ENCODE measurements around the gene DSTN. TPM values are rescaled to one million over a fixed set of nuclear protein-coding genes. Genes with fewer than 3 reads are reported as not detected.

DSTN gene
- total RNA-seq (2011; cell fraction: chromatin; rRNA removed; ENCODE audit: low replicate concordance): 1.8 and 4.2 TPM in 2 replicates
- 1.3 and 2.0 TPM in 2 replicates for total RNA-seq (2011; cell fraction: nucleolus; rRNA removed)
- 3.9 and 5.3 TPM in 2 replicates for total RNA-seq (2011; cell fraction: nucleoplasm; rRNA removed)
- total RNA-seq (2014; rRNA removed): 47.7 and 51.8 TPM in 2 replicates
- total RNA-seq (2014; rRNA removed; fragmentation: Illumina TruSeq; extraction: Trizol): 61.0 and 63.1 TPM in 2 replicates
- 62.3 and 63.1 TPM in 2 replicates for total RNA-seq (2015; rRNA removed; fragmentation: Illumina TruSeq; extraction: Trizol)
- total RNA-seq (2021): 68.2 and 77.6 TPM in 2 replicates
- polyA plus RNA-seq (2011; rRNA removed): 25.7 and 38.1 TPM in 2 replicates
- 4.8 and 16.4 TPM in 2 replicates for polyA plus RNA-seq (2011; cell fraction: cytosol; rRNA removed)
- 4.9 and 14.9 TPM in 2 replicates for polyA plus RNA-seq (2011; cell fraction: nucleus; rRNA removed)
- 86.2 and 126 TPM in 2 replicates for polyA plus RNA-seq (2012)
- polyA plus RNA-seq (2014; fragmentation: Illumina TruSeq; extraction: Trizol): 87.6 and 88.3 TPM in 2 replicates
- polyA plus RNA-seq (2014; fragmentation: Nextera tagmentation; extraction: Ambion mirVana): 10 to 100 TPM; 37.5 to 47.7 TPM
- polyA plus RNA-seq (2014; rRNA removed): 47.9 and 64.3 TPM in 2 replicates
- polyA minus RNA-seq (2011; rRNA and poly(A)+ RNA removed): 8.1 and 20.3 TPM in 2 replicates
- 14.6 and 17.2 TPM in 2 replicates for polyA minus RNA-seq (2011; cell fraction: cytosol; rRNA and poly(A)+ RNA removed)
- 1.1 and 3.7 TPM in 2 replicates for polyA minus RNA-seq (2011; cell fraction: nucleus; rRNA and poly(A)+ RNA removed)
- Bru-seq, nascent RNA: percentile 69 among the genes with signal in this experiment
- percentile 67 among the genes with signal in this experiment for BruChase-seq, experiment 1, labeled RNA remaining after a 2-hour chase
- percentile 66 among the genes with signal in this experiment for BruChase-seq, experiment 2, labeled RNA remaining after a 6-hour chase
- long read RNA-seq, experiment 1, transcript DSTN-201 (4 exons, 3,617 nt): major isoform, 187 of 355 reads
- long read RNA-seq, experiment 1, partial matches to known transcripts: 7 of 355 reads
- long read RNA-seq, experiment 1, other reads (novel, unspliced or antisense): 158 of 355 reads
- long read RNA-seq, experiment 2, transcript DSTN-201 (4 exons, 3,617 nt): major isoform, 40 of 124 reads
- long read RNA-seq, experiment 2, partial matches to known transcripts: 2 of 124 reads
- long read RNA-seq, experiment 2, other reads (novel, unspliced or antisense): 82 of 124 reads
- long read RNA-seq, experiment 3, transcript DSTN-201 (4 exons, 3,617 nt): major isoform, 95 of 109 reads
- long read RNA-seq, experiment 3, partial matches to known transcripts: 10 of 109 reads
- long read RNA-seq, experiment 3, other reads (novel, unspliced or antisense): 3 of 109 reads

GRCh38 chr20:17569616-17570346 lies at the start of gene DSTN:
Gene DSTN (plus strand): TSS chr20:17570075. CDS start chr20:17570209, 134 bp downstream.
- Histone ChIP-seq H3K9me3 (replicated peaks; ENCODE audit: control insufficient read depth, insufficient read depth, low read depth, low read length) (no peaks in the 10 kb centered on the region), H3K4me2 (ENCODE audit: insufficient read depth, low read length) (peak within 1 kb of the TSS; percentile 81), H3K36me3 (ENCODE audit: control insufficient read depth, insufficient read depth, low read length) (no peaks in the 10 kb centered on the region), H3K9ac (ENCODE audit: insufficient read depth in 1 of 2, low read depth in 2 of 2, low read length in 2 of 2) (peak within 1 kb of the TSS; percentile 68 to 90), H3K27me3 (ENCODE audit: control insufficient read depth in 2 of 2, insufficient read depth in 2 of 2, low read length in 2 of 2) (no peaks in the 10 kb centered on the region), H3K4me3 (peak within 1 kb of the TSS; percentile 83), H3K9me1 (ENCODE audit: control insufficient read depth, insufficient read depth, low read length) (no peaks in the 10 kb centered on the region), H3K27ac (ENCODE audit: extremely low read depth, low read depth, low read length) (peak within 1 kb of the TSS; percentile 68), H3K4me1 (replicated peaks in 1 of 2; ENCODE audit: control insufficient read depth in 2 of 2, insufficient read depth in 2 of 2, low read length in 2 of 2) (peaks cover 12 to 17% of the 10 kb centered on the region in 2 experiments), H4K20me1 (replicated peaks; ENCODE audit: control insufficient read depth, insufficient read depth, low read length) (peaks cover 7% of the 10 kb centered on the region; the same call in 1 of the 2 replicates), H2AFZ (ENCODE audit: low read depth, low read length) (peak within 1 kb of the TSS; percentile 83), H3K79me2 (ENCODE audit: control insufficient read depth, insufficient read depth, low read length) (peaks cover 46% of the 10 kb centered on the region)
- POLR2A ChIA-PET: interaction anchor here (1.4 to 2.3 kb wide), 3 partner anchors 11 to 13 kb away, joined by 4 to 9 read pairs (median 6); no protein-coding TSS in a partner anchor
- CTCF ChIA-PET (ENCODE audit: low intra/inter-chr PET ratio): interaction anchor here (1.4 kb wide), 1 partner anchor 33 kb away, joined by 5 read pairs; no protein-coding TSS in a partner anchor
- DNase-seq (ENCODE audit: extremely low read depth in 1 of 4, low spot score in 3 of 4) (peak; percentile 89 to 91 (median 90)), FAIRE-seq (peak; percentile 65), ATAC-seq (peak; percentile 94)
- intact Hi-C loops (cut with micrococcal nuclease): no loop called here
- no TSS peak for BruUV-seq (replicated peaks)
- WGBS (ENCODE audit: insufficient coverage, low coverage, missing lambda C conversion rate): 1% methylated on average over 14 of the region's 70 CpGs
- in situ Hi-C loops (cut with MboI): no loop called here
- TF ChIP-seq MAZ (CRISPR knock-in tag; conservative IDR thresholded peaks at IDR 0.05 in 1 of 2, IDR thresholded peaks at IDR 0.05 in 1 of 2) (0 out of 4 replicates have a peak, but pooled peaks of 1 of the 2 experiments have one; percentile 61), ZNF75A (CRISPR knock-in tag; IDR thresholded peaks at IDR 0.05) (no peak), ZNF639 (CRISPR knock-in tag; conservative IDR thresholded peaks at IDR 0.05 in 1 of 2, IDR thresholded peaks at IDR 0.05 in 1 of 2) (peak in 1 of 2 experiments; percentile 38; a peak in 1 of 4 replicates), ZKSCAN3 (CRISPR knock-in tag; IDR thresholded peaks at IDR 0.05) (no peak), RFX1 (IDR thresholded peaks at IDR 0.05) (peak; percentile 97), NRF1 (conservative IDR thresholded peaks at IDR 0.05 in 1 of 2, IDR thresholded peaks at IDR 0.05 in 1 of 2) (peak; percentile 92 to 94), HMGN3 (IDR thresholded peaks at IDR 0.05; ENCODE audit: borderline replicate concordance, extremely low read depth, insufficient read length, low read depth, low read length) (peak; percentile 25), MCM5 (IDR thresholded peaks at IDR 0.05; ENCODE audit: low read depth) (no peak), SMAD3 (CRISPR knock-in tag; conservative IDR thresholded peaks at IDR 0.05) (no peak)
- TF ChIP-seq, protein P1, sequence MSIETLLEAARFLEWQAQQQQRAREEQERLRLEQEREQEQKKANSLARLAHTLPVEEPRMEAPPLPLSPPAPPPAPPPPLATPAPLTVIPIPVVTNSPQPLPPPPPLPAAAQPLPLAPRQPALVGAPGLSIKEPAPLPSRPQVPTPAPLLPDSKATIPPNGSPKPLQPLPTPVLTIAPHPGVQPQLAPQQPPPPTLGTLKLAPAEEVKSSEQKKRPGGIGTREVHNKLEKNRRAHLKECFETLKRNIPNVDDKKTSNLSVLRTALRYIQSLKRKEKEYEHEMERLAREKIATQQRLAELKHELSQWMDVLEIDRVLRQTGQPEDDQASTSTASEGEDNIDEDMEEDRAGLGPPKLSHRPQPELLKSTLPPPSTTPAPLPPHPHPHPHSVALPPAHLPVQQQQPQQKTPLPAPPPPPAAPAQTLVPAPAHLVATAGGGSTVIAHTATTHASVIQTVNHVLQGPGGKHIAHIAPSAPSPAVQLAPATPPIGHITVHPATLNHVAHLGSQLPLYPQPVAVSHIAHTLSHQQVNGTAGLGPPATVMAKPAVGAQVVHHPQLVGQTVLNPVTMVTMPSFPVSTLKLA (conservative IDR thresholded peaks at IDR 0.05): peak in 1 of 2 experiments; percentile 56; a peak in 2 of 4 replicates
